SIG-M5 (cell line): ENCODE measurements around the gene STK40.

Source experiments
- DNase-seq: peaks from one replicate; lab custom pipeline; 2025; lab: John Stamatoyannopoulos, UW

STK40 gene

DNA sequence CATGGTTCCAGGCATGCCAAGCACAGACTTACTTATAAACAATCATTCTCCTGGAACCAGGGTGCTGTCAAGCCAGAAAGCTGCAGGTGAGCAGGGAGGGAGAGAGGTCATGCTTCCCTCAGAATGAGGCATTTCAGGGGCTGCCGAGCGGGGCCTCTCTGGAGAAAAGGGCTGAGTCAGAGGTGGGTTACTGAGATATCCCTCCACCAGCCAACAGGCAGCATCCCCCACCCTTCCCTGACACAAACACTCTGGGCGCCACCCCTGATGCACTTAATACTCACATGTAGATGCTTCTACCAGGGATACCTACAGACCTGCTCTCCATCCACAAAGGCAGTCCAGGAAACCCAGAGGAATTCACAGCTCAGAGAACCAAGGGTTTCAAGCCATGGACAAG lies 13.1 kb downstream of the STK40 start:
- DNase-seq, result no peak

DNA sequence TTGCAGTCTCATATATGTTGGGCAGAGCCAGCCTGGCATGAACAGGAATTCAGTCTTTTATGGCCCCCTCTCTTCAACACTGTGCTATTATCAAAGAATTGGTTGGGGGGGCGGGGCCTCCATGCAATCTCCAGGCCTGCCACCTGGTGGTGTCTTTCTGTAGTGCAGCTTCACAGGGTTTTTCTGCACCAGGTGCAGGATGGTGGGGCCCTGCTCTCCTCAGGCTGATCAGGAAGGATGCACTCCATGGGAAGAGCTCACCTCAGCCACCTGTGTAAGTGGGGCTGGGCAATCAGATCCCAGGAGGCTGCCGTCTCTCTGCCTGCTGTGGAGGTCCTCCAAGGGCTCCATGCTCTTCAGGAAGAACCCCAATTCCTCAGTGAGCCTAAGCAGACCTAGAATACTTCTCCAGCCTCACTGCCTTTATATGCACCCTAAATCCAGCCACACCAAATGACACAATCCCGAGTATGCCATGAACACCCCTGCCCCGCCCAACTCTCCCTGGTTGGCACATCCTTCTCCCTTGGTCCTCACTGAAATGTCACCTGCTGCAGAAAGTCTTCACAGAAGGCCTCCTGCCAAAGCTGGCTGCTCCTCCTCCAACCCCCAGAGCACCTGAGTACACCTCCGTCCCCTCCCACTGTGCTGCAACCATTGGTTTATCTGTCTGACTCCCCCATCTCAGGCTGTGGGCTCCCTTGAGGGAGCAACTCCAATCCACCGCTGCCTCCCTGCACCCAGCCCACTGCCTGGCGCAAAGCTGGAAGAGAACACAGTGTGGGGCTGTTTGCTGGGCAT lies 16.5 kb downstream of the STK40 start:
- no peak for DNase-seq

DNA sequence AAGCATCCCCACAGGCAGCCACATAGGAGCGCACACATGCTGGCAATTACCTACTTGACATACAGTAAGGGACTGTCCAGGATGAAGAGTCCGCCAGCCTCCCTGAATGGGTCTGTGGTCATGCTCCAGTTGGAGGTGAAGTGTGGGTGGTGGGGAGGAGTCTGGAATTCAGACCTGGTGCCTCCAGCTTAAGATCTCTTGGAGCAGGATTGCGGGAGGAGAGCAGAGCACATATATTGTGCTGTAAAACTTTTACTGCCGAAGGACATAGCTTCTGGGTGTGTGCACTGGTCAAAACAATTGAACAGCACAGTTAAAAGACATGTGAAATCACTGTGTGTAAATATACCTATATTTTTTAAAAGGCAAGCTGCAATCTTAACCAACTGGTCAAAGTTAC lies 17.9 kb downstream of the STK40 start:
- no peak for DNase-seq

GRCh38 chr1:36367066-36367465 lies 18.7 kb downstream of the STK40 start:
- no peak for DNase-seq

DNA sequence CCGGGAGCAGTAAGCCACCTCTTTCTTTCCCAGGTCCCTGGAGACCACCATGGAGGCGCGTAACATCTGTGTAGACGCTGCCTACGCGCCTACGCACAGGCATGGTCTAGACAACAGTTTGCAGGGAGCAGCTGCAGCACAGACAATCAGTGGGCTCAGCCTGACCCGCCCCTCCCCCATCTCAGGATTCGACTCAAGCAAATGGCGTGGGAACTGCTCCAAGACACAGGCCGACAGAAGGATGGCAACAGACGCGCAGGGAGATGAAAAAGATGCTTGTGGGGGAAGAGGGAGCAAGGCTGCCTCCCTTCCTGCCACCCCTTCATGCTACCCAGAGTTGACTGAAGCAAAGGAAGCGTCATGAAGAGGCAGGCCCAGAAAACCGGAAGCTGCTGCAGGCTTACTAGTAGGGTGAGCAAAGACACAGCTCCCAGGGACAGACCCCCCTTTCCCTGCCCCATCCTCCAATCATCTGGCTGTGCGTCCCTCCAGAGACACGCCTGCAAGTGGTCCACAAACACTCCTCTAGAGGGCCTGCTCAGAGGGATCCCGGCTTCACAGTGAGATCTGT lies 19.5 kb downstream of the STK40 start:
- DNase-seq, result no peak

- DNase-seq, result no peak
Measured at GRCh38 chr1:36365381-36365780, 20.3 kb downstream of the STK40 start.

DNA sequence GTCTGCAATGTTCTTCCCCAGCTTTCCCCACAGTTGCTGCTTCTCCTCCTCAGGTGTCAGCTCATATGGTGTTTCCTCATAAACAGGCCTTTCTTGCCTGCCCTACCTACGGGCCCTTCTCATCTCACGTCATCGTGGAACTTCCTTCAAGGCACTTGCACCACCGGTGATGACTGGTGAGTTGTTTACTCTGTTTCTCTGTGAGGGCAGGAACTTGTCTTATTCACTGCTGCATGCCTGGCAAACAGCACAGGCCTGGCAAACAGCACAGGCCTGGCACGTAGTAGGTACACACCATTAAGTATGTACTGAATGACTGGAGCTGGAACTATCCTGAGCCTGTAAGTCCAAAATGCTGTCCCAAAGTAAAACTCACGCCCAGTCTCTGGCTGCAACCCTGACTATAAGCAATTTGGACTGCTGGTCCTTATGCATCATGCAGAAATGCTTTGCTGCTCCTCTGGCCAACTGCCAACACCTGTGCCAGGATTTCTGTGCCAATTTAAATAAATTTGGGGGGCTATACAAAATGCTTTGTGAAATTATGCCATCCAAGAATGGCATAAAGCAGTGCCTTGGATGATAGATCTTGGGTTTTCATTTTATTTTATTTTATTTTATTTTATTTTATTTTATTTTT lies 25.7 kb downstream of the STK40 start:
- DNase-seq, result no peak

DNA sequence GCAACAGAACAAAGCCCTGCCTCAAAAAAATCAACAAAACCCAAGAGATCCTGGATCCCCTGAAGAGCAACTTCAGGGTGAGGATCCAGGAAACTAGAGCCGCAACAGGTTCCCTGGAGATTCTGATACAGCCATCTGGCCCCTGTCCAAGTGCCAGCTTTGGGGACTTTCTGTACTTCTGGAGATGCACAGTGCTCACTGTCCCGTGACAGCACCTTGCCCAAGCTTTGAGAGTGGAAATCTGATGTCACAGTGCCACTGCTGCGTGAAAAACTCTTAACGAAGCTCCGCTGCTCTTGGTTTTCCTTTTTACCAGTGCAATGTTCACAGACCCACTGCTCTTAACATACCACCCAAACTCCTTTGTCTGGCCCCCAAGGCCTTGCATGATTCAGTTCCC lies 26.3 kb downstream of the STK40 start:
- no peak for DNase-seq

DNA sequence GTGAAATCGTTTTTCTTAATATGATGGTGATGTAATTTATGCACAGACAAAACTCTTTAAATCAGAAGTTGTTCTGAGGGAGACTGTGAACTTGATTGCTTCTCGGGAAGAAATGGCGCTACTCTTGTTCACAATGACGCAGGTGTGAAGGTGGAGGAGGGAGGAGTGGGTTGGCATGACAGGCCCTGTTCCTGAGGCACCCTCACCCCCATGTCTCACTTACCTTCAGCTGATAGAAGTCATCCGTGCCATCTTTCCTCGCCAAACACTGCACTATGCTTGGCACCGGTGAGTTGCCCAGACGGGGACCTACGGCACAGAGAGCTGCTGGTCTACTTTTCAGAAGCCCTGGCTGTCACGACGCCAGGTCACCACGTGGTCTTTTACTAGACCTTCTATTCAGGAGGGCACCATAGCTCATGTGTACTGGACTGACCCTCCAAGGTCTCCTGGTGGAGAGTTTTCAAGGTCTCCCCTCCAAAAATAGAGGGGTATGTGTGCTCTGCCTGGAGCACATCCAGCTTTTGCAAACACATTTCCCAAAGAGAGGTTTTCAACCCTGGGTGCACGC lies 27.1 kb downstream of the STK40 start:
- no peak for DNase-seq

GRCh38 chr1:36355811-36356210 lies 29.9 kb downstream of the STK40 start:
- DNase-seq, result no peak

- no peak for DNase-seq
Measured at GRCh38 chr1:36354486-36354885, 31.2 kb downstream of the STK40 start.

- no peak for DNase-seq
Measured at GRCh38 chr1:36352910-36353878, 32.5 kb downstream of the STK40 start.

- no peak for DNase-seq
Measured at GRCh38 chr1:36352125-36352909, 33.4 kb downstream of the STK40 start.

- DNase-seq, result no peak
Measured at GRCh38 chr1:36351227-36351977, 34.3 kb downstream of the STK40 start.

DNA sequence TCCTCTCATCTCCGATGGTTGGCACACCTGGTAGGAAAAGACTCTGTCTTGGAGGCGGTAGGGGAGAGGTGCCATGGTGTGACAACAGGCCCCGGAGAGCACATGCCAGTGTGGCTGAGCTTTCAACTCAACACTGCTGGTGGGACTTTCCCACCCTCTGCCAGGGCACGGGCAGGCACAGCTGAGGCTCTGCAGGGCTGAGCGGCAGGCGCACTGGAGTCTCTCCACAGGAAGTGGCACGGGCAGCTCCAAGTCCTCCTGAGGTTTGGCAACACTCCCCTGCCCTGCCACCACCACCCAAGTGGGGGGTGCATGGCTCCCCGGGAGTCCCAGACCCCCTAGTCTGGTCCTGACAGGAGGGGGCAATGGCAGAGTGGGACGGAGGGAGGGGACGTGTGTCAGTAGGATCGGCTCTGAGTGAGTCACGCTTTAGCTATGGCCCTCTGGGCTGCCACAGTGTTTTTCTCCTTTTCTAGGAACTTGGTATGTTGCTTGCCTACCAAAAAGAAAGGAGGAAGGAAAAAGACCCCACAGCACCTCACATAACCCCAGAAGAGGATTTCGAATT lies 35.0 kb downstream of the STK40 start:
- no peak for DNase-seq

GRCh38 chr1:36349839-36350238 lies 35.9 kb downstream of the STK40 start:
- DNase-seq, result no peak

DNA sequence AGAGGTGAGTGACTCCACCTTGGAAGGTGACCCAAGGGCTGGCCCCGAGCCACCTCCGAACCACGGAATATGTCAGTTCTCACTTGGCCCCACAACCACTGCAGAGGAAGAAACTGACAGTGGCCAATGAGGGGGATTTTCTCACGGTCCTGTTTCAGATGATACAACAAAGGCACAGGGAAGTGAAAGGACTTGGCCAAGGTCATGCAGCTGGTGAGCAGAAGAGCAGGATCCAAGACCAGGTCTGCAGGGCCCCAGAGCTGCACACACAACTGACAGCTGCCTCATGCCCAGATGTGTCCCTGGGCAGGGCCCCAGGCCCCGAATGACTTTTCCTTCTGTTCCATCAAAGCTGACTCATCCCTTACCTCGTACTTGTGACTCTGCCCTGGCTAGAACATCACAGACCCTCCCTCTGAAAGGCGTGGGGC lies 36.5 kb downstream of the STK40 start:
- no peak for DNase-seq

DNA sequence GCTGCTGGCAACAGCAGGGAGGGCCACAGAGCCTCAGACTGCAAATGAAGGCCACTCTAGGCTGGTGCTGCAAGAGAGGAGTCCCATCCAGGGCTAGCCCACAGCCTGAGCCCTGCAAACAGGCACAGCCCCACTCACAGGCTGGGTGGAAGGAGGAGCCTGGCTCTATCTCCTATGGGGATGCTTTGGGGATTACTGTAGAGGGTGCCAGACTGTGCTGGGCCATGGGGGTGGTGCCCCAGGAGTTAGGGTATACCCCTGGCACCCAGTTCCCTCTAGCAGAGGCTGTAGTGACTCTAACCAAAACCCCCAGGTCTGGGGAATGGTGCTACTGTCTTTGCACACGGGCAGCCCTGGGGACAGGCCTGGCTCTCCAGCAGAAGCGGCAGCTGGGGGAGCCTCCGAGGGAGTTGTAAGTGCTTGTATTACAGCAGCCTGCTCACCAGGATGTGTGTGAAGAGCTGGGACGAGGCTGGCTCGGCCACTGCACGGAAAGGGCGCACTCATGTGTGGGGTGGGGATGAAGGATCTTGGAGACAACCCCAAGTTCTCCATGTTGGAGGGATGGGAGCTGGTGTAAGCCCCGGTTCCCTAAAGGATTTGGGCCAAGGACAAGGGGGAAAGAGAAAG lies 38.9 kb downstream of the STK40 start:
- no peak for DNase-seq

GRCh38 chr1:36345353-36345752 lies 40.4 kb downstream of the STK40 start:
- DNase-seq, result no peak

- DNase-seq, result no peak
Measured at GRCh38 chr1:36344395-36344680, 41.4 kb downstream of the STK40 start.
